Right lobe of liver (tissue), 6 donors: ENCODE results near the gene CDH4. TPM values are rescaled to one million over a fixed set of nuclear protein-coding genes. Genes with fewer than 3 reads are reported as not detected.

ENCODE experiments used
- ATAC-seq, 4 donors: fragments of 200-7000 bp; cut with Tn5 transposase; one replicate each; pipeline ENCODE4 v1.9.1; 2020; ENCODE audit warnings: mild to moderate bottlenecking in 4 of 4, moderate library complexity in 4 of 4
- DNase-seq, 3 donors: peaks; one replicate each; pipeline ENCODE4 v3.0.0-alpha.2; 2020
- H3K27ac ChIP-seq, 3 donors: fragments of 200-600 bp; one replicate each; pipeline ENCODE4 v1.8.0; 2022
- H3K27me3 ChIP-seq, 2 donors: fragments of 200-600 bp; one replicate each; pipeline ENCODE4 v1.8.0; 2022
- H3K36me3 ChIP-seq, 4 donors: fragments of 200-600 bp; sonication (generic) in 1 of 4; one replicate each; pipeline versions ENCODE4 v1.5.1 to v1.8.0; 2017 to 2022; ENCODE audit warnings: control low read depth in 1 of 4
- H3K4me1 ChIP-seq, 4 donors: fragments of 200-600 bp; sonication (generic) in 1 of 4; one replicate each; pipeline versions ENCODE4 v1.5.1 to v1.8.0; 2017 to 2022; ENCODE audit warnings: control low read depth in 1 of 4
- H3K4me3 ChIP-seq, 3 donors: fragments of 200-600 bp; one replicate each; pipeline ENCODE4 v1.8.0; 2022
- H3K9me3 ChIP-seq, 4 donors: fragments of 200-600 bp; sonication (generic) in 1 of 4; one replicate each; pipeline versions ENCODE4 v1.5.1 to v1.8.0; 2017 to 2022; ENCODE audit warnings: control low read depth in 1 of 4
- CTCF ChIP-seq, 4 donors: fragments of 200-600 bp in 3 of 4; fragments of 450-650 bp in 1 of 4; IDR thresholded peaks; one replicate each; pipeline versions ENCODE4 v1.5.1 to v1.8.0; 2016 to 2022; ENCODE audit warnings: antibody characterized with exemption in 4 of 4, mild to moderate bottlenecking in 2 of 4
- POLR2A ChIP-seq: fragments of 450-650 bp; IDR thresholded peaks from one replicate; pipeline ENCODE4 v1.6.1; 2017; ENCODE audit warnings: antibody characterized with exemption, mild to moderate bottlenecking
- WGBS: methylation state at CpG from one replicate; pipeline ENCODE4 v1.1.6; 2018; ENCODE audit warnings: low coverage, low lambda C conversion rate; ENCODE audit not compliant: insufficient coverage; ENCODE audit errors: missing lambda C conversion rate; 5-methylcytosine and 5-hydroxymethylcytosine counted together
- intact Hi-C, 2 donors: fragments of 100-400 bp; cut with DNase I; formaldehyde crosslinking; loops; one replicate each; pipeline versions ENCODE4 v1.11.2 to v1.14.1; 2022
- total RNA-seq, 6 experiments: library from RNA; depleted of rRNA in 2 of 6; stranded (reverse); fragments of >200 nt in 2 of 6; fragmentation: NEBNext Ultra II Directional in 3 of 6; extraction: Animal tissue kit (Norgen Biotek cat#: 25700) in 3 of 6; gene quantifications; one replicate each; pipeline versions ENCODE4 v1.1.0 to v1.2.4, GENCODE V29; 2016 to 2023
- donor health status: DM: no; HTN: yes; CAD: no.
- donor health status: DM: no; HTN: no; CAD: no.
- donor health status: DM: no; HTN: no; CAD: no.
- donor health status: DM: no; HTN: yes; CAD: no.
- donor health status: DM: no; HTN: yes; CAD: no.

CDH4 gene
- total RNA-seq, 6 experiments from 2014 or later: 0.02 to 0.14 (median 0.09) TPM; not detected in 3

- H3K36me3 ChIP-seq: no peaks in the 10 kb centered on the region
- 71% methylated on average over 4 of the region's 15 CpGs for WGBS
- H3K4me3 ChIP-seq: no peak overlapping the region
- peak in 1 of 4 donors; percentile 6 for ATAC-seq
- H3K27ac ChIP-seq: no peak overlapping the region
- H3K9me3 ChIP-seq: no peaks in the 10 kb centered on the region
- no peak for DNase-seq
- no peaks in the 10 kb centered on the region for H3K27me3 ChIP-seq
- TF ChIP-seq POLR2A (no peak), CTCF (IDR thresholded peaks at IDR 0.05) (no peak)
- intact Hi-C loops: no loop called here
- no peaks in the 10 kb centered on the region for H3K4me1 ChIP-seq
Observed at GRCh38 chr20:61766921-61767610, 515.0 kb downstream of the CDH4 start.

GRCh38 chr20:61767761-61768494, 515.9 kb downstream of the CDH4 start:
- Histone ChIP-seq H3K27me3 (no peaks in the 10 kb centered on the region), H3K4me1 (no peaks in the 10 kb centered on the region), H3K27ac (no peak overlapping the region), H3K36me3 (no peaks in the 10 kb centered on the region), H3K4me3 (no peak overlapping the region), H3K9me3 (no peaks in the 10 kb centered on the region)
- no peak for TF ChIP-seq POLR2A
- no peak for TF ChIP-seq CTCF (IDR thresholded peaks at IDR 0.05)
- DNase-seq: peak in 1 of 3 donors; percentile 24
- 62% methylated on average over 6 of the region's 14 CpGs for WGBS
- ATAC-seq: no peak
- intact Hi-C loops: no loop called here

GRCh38 chr20:61768571-61769285, 516.7 kb downstream of the CDH4 start:
- 62% methylated on average over 7 of the region's 16 CpGs for WGBS
- DNase-seq (no peak), ATAC-seq (no peak)
- Histone ChIP-seq H3K27me3 (no peaks in the 10 kb centered on the region), H3K4me1 (no peaks in the 10 kb centered on the region), H3K27ac (no peak overlapping the region), H3K9me3 (no peaks in the 10 kb centered on the region), H3K4me3 (no peak overlapping the region), H3K36me3 (no peaks in the 10 kb centered on the region)
- no peak for TF ChIP-seq CTCF (IDR thresholded peaks at IDR 0.05)
- no peak for TF ChIP-seq POLR2A
- intact Hi-C loops: no loop called here

GRCh38 chr20:61769286-61769832, 517.3 kb downstream of the CDH4 start:
- H3K9me3 ChIP-seq: no peaks in the 10 kb centered on the region
- DNase-seq (no peak), ATAC-seq (no peak)
- TF ChIP-seq POLR2A (no peak), CTCF (IDR thresholded peaks at IDR 0.05) (no peak)
- H3K4me1 ChIP-seq: no peaks in the 10 kb centered on the region
- WGBS: 63% methylated on average over 4 of the region's 11 CpGs
- intact Hi-C loops: no loop called here
- no peak overlapping the region for H3K4me3 ChIP-seq
- H3K27ac ChIP-seq: no peak overlapping the region
- no peaks in the 10 kb centered on the region for H3K27me3 ChIP-seq
- no peaks in the 10 kb centered on the region for H3K36me3 ChIP-seq
